Parathyroid adenoma (tissue), 2 donors: ENCODE data around the gene SH3GL3.

Experiments used
- H2AFZ ChIP-seq: fragments of 300-600 bp; sonication (generic); one replicate; pipeline ENCODE4 v1.7.0; 2017; ENCODE audit warnings: antibody characterized with exemption, mild to moderate bottlenecking
- H3K27ac ChIP-seq: fragments of 300-600 bp; sonication (generic); one replicate; pipeline ENCODE4 v1.7.0; 2017
- H3K27me3 ChIP-seq: fragments of 300-600 bp; sonication (generic); one replicate; pipeline ENCODE4 v1.7.0; 2017; ENCODE audit warnings: low read length; ENCODE audit not compliant: control insufficient read depth, insufficient read depth
- H3K36me3 ChIP-seq: fragments of 300-600 bp; sonication (generic); one replicate; pipeline ENCODE4 v1.7.0; 2017; ENCODE audit warnings: low read length; ENCODE audit not compliant: control insufficient read depth, insufficient read depth
- H3K4me1 ChIP-seq: fragments of 300-600 bp; sonication (generic); one replicate; pipeline ENCODE4 v1.7.0; 2017; ENCODE audit warnings: control low read depth
- H3K4me2 ChIP-seq: fragments of 300-600 bp; sonication (generic); one replicate; pipeline ENCODE4 v1.7.0; 2017; ENCODE audit warnings: low read length
- H3K4me3 ChIP-seq: fragments of 300-600 bp; sonication (generic); one replicate; pipeline ENCODE4 v1.7.0; 2017; ENCODE audit warnings: low read depth, low read length
- H3K79me2 ChIP-seq: fragments of 300-600 bp; sonication (generic); one replicate; pipeline ENCODE4 v1.7.0; 2017; ENCODE audit warnings: control low read depth
- H3K9ac ChIP-seq: fragments of 300-600 bp; sonication (generic); one replicate; pipeline ENCODE4 v1.7.0; 2017; ENCODE audit warnings: mild to moderate bottlenecking
- H3K9me3 ChIP-seq: fragments of 300-600 bp; sonication (generic); one replicate; pipeline ENCODE4 v1.7.0; 2017; ENCODE audit warnings: low read length; ENCODE audit not compliant: control insufficient read depth
- CTCF ChIP-seq: fragments of 300-600 bp; sonication (generic); IDR thresholded peaks from one replicate; pipeline ENCODE4 v1.7.0; 2017; ENCODE audit warnings: antibody characterized with exemption, mild to moderate bottlenecking
- donor health status: primary hyperparathyroidism.

SH3GL3 gene

GRCh38 chr15:83581381-83581780, 134.2 kb downstream of the SH3GL3 start:
- no peak for TF ChIP-seq CTCF
- Histone ChIP-seq H3K27me3 (no peaks in the 10 kb centered on the region), H3K9ac (no peak overlapping the region), H3K9me3 (no peaks in the 10 kb centered on the region), H2AFZ (no peak overlapping the region), H3K79me2 (no peaks in the 10 kb centered on the region), H3K4me2 (no peak overlapping the region), H3K4me1 (no peaks in the 10 kb centered on the region), H3K4me3 (no peak overlapping the region), H3K27ac (no peak overlapping the region), H3K36me3 (no peaks in the 10 kb centered on the region)

GRCh38 chr15:83582381-83582780, 135.2 kb downstream of the SH3GL3 start:
- Histone ChIP-seq H3K9ac (no peak overlapping the region), H3K27me3 (no peaks in the 10 kb centered on the region), H3K4me1 (no peaks in the 10 kb centered on the region), H3K4me3 (no peak overlapping the region), H3K79me2 (no peaks in the 10 kb centered on the region), H3K4me2 (no peak overlapping the region), H3K36me3 (no peaks in the 10 kb centered on the region), H3K27ac (no peak overlapping the region), H2AFZ (no peak overlapping the region), H3K9me3 (no peaks in the 10 kb centered on the region)
- no peak for TF ChIP-seq CTCF

- TF ChIP-seq CTCF = no peak
- H3K4me3 ChIP-seq = no peak overlapping the region
- no peak overlapping the region for H2AFZ ChIP-seq
- no peaks in the 10 kb centered on the region for H3K4me1 ChIP-seq
- H3K4me2 ChIP-seq = no peak overlapping the region
- H3K27me3 ChIP-seq = no peaks in the 10 kb centered on the region
- no peaks in the 10 kb centered on the region for H3K9me3 ChIP-seq
- H3K36me3 ChIP-seq = no peaks in the 10 kb centered on the region
- H3K79me2 ChIP-seq = no peaks in the 10 kb centered on the region
- H3K9ac ChIP-seq = no peak overlapping the region
- H3K27ac ChIP-seq = no peak overlapping the region
Measured at GRCh38 chr15:83585601-83586335, 138.6 kb downstream of the SH3GL3 start.

- Histone ChIP-seq H3K4me1 (no peaks in the 10 kb centered on the region), H3K9me3 (no peaks in the 10 kb centered on the region), H3K79me2 (no peaks in the 10 kb centered on the region), H3K27me3 (no peaks in the 10 kb centered on the region), H3K9ac (no peak overlapping the region), H3K27ac (no peak overlapping the region), H3K36me3 (no peaks in the 10 kb centered on the region), H3K4me2 (no peak overlapping the region), H3K4me3 (no peak overlapping the region), H2AFZ (no peak overlapping the region)
- TF ChIP-seq CTCF = no peak
Measured at GRCh38 chr15:83587091-83587490, 139.9 kb downstream of the SH3GL3 start.

- no peak overlapping the region for H3K9ac ChIP-seq
- H3K4me1 ChIP-seq = no peaks in the 10 kb centered on the region
- H3K4me2 ChIP-seq = no peak overlapping the region
- no peaks in the 10 kb centered on the region for H3K27me3 ChIP-seq
- H3K79me2 ChIP-seq = no peaks in the 10 kb centered on the region
- no peak for TF ChIP-seq CTCF
- H3K36me3 ChIP-seq = no peaks in the 10 kb centered on the region
- H3K27ac ChIP-seq = no peak overlapping the region
- no peak overlapping the region for H2AFZ ChIP-seq
- no peak overlapping the region for H3K4me3 ChIP-seq
- H3K9me3 ChIP-seq = no peaks in the 10 kb centered on the region
Measured at GRCh38 chr15:83588441-83588840, 141.3 kb downstream of the SH3GL3 start.
